ENCODE results near the gene CBFA2T3.

Gene CBFA2T3

DNA sequence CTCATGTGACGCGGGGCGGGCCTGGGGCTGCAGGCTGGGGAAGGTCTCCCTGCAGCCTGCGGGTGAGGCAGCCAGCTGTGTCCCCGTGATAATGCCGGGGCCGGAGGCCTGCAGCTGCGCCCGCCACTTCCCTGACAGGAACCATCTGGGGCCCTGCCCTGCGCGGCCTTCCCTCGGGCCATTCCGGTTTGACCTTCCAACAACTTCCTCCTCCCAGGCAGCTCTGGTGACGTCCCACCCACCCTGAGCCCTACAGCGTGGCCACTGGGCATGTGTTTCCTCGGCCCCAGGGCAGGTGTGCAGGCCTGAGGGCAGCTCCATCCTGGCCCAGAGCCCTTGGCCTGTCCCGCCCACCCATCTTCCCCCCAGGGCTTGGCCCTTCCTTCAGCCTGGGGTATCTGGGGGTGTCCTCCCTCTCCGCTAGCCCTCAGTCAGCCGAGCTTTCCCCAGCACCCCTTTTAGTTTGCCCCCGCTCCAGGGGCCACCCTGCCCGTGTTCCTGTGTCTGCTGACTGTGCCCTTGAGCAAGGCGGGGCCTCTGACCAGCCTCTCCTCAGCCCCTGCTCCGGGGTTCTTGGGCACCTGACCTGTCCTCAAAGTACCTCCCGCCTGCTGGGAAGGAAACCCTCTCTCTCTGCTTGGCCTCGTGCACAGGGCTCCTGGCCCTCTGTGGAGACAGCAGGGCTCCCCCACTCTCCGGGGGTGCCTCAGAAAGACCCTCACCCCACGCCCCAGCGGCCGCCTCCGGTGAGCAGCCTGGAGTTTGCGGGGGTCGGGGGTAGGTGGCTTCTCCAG lies at the start of gene CBFA2T3:
Gene CBFA2T3, minus strand, starts transcription at position 190 of the 794 bp plus-strand sequence. CDS start 400 bp downstream, outside the sequence.
- peak within 1 kb of the TSS; percentile 30; the same call in 1 of the 2 replicates for H3K9ac ChIP-seq (ENCODE audit: low read depth, low read length)
- H3K27ac ChIP-seq (ENCODE audit: low read length) = peak within 1 kb of the TSS; percentile 63
- H3K36me3 ChIP-seq (ENCODE audit: insufficient read depth, low read length) = no peaks in the 10 kb centered on the region
- no peak within 1 kb of the TSS for H2AFZ ChIP-seq (ENCODE audit: low read depth, low read length)
- H4K20me1 ChIP-seq (ENCODE audit: insufficient read depth, low read length) = no peaks in the 10 kb centered on the region; the same call in 1 of the 2 replicates
- no peaks in the 10 kb centered on the region for H3K9me3 ChIP-seq (ENCODE audit: insufficient read depth, low read length, severe bottlenecking)
- peaks cover 18% of the 10 kb centered on the region for H3K4me1 ChIP-seq (ENCODE audit: insufficient read depth, low read length)
- no peaks in the 10 kb centered on the region for H3K27me3 ChIP-seq (ENCODE audit: insufficient read depth, low read length, poor library complexity)
- ATAC-seq (ENCODE audit: insufficient read depth, low read depth) (no peak), DNase-seq (no peak)
- TF ChIP-seq, protein P1, sequence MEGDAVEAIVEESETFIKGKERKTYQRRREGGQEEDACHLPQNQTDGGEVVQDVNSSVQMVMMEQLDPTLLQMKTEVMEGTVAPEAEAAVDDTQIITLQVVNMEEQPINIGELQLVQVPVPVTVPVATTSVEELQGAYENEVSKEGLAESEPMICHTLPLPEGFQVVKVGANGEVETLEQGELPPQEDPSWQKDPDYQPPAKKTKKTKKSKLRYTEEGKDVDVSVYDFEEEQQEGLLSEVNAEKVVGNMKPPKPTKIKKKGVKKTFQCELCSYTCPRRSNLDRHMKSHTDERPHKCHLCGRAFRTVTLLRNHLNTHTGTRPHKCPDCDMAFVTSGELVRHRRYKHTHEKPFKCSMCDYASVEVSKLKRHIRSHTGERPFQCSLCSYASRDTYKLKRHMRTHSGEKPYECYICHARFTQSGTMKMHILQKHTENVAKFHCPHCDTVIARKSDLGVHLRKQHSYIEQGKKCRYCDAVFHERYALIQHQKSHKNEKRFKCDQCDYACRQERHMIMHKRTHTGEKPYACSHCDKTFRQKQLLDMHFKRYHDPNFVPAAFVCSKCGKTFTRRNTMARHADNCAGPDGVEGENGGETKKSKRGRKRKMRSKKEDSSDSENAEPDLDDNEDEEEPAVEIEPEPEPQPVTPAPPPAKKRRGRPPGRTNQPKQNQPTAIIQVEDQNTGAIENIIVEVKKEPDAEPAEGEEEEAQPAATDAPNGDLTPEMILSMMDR (IDR thresholded peaks at IDR 0.05; ENCODE audit: borderline replicate concordance, extremely low read depth, low read length, poor library complexity, severe bottlenecking) = no peak
- TF ChIP-seq EZH2 (IDR thresholded peaks at IDR 0.05; ENCODE audit: borderline replicate concordance, low read depth, low read length, severe bottlenecking) = no peak
- H3K4me2 ChIP-seq (ENCODE audit: insufficient read depth, low read length) = no peak within 1 kb of the TSS
- H3K4me3 ChIP-seq (ENCODE audit: low read depth in 1 of 2, low read length in 2 of 2) = no peak within 1 kb of the TSS
- H3K79me2 ChIP-seq (ENCODE audit: insufficient read depth, low read length) = no peaks in the 10 kb centered on the region

DNA sequence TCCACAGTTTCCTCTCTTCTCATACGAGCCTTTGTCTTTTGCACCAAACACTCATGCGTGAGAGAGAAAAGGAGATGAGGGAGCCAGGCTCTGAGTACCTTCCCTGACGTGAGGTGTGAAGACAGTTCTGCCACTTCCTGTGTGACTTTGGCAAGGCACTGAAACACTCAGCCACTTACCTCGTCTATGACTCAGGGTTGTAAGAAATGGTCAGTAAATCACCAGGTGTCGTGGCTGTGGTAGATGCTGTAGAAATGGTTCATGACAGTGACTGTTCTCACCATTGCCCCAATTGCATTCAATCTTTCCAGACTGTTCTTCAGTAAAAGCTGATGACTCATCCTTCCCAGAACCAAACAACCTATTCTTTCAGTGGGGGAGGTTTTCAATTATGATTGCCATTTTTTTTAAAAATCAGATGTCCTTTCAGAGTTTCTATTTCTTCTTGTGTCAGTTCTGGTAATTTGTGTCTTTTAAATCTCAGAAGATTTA lies 49.2 kb upstream of the CBFA2T3 start:
- ATAC-seq (ENCODE audit: insufficient read depth, low read depth) (peak; percentile 67), DNase-seq (peak; percentile 39)
- TF ChIP-seq EZH2 (IDR thresholded peaks at IDR 0.05; ENCODE audit: borderline replicate concordance, low read depth, low read length, severe bottlenecking) = no peak
- TF ChIP-seq, protein P1 (IDR thresholded peaks at IDR 0.05; ENCODE audit: borderline replicate concordance, extremely low read depth, low read length, poor library complexity, severe bottlenecking) = no peak
- Histone ChIP-seq H3K4me2 (ENCODE audit: insufficient read depth, low read length) (no peak overlapping the region), H3K79me2 (ENCODE audit: insufficient read depth, low read length) (no peaks in the 10 kb centered on the region), H4K20me1 (ENCODE audit: insufficient read depth, low read length) (no peaks in the 10 kb centered on the region), H3K4me3 (ENCODE audit: low read depth in 1 of 2, low read length in 2 of 2) (no peak overlapping the region), H3K9ac (ENCODE audit: low read depth, low read length) (no peak overlapping the region), H3K27ac (ENCODE audit: low read length) (no peak overlapping the region), H2AFZ (ENCODE audit: low read depth, low read length) (no peak overlapping the region), H3K9me3 (ENCODE audit: insufficient read depth, low read length, severe bottlenecking) (peaks cover 16% of the 10 kb centered on the region), H3K36me3 (ENCODE audit: insufficient read depth, low read length) (no peaks in the 10 kb centered on the region), H3K27me3 (ENCODE audit: insufficient read depth, low read length, poor library complexity) (no peaks in the 10 kb centered on the region), H3K4me1 (ENCODE audit: insufficient read depth, low read length) (peaks cover 3% of the 10 kb centered on the region)

DNA sequence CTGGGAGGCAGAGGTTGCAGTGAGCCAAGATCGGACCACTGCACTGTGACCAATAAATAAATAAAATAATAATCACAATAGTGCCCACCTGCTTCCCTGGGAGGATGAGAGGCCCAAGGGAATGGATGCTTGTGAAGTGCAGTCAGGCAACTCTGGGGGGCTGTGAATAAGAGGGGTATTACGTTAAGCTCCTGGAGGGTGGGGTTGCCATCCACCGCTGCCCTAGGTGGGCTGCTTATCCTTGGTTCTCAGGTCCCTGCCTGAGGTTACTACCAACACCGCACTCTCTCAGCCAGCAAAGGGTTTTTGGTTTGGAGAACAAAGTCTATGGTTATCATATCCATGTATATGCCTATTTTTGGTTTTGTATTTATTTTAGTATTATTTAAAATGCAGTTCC lies 48.6 kb upstream of the CBFA2T3 start:
- H3K4me3 ChIP-seq (ENCODE audit: low read depth in 1 of 2, low read length in 2 of 2) = no peak overlapping the region
- no peak overlapping the region for H3K27ac ChIP-seq (ENCODE audit: low read length)
- no peaks in the 10 kb centered on the region for H3K36me3 ChIP-seq (ENCODE audit: insufficient read depth, low read length)
- H4K20me1 ChIP-seq (ENCODE audit: insufficient read depth, low read length) = no peaks in the 10 kb centered on the region
- no peak for ATAC-seq (ENCODE audit: insufficient read depth, low read depth)
- DNase-seq = no peak
- H3K79me2 ChIP-seq (ENCODE audit: insufficient read depth, low read length) = no peaks in the 10 kb centered on the region
- H3K9ac ChIP-seq (ENCODE audit: low read depth, low read length) = no peak overlapping the region
- H3K4me2 ChIP-seq (ENCODE audit: insufficient read depth, low read length) = no peak overlapping the region
- no peaks in the 10 kb centered on the region for H3K4me1 ChIP-seq (ENCODE audit: insufficient read depth, low read length)
- no peak overlapping the region for H2AFZ ChIP-seq (ENCODE audit: low read depth, low read length)
- TF ChIP-seq, protein P1 (IDR thresholded peaks at IDR 0.05; ENCODE audit: borderline replicate concordance, extremely low read depth, low read length, poor library complexity, severe bottlenecking) = no peak
- no peak for TF ChIP-seq EZH2 (IDR thresholded peaks at IDR 0.05; ENCODE audit: borderline replicate concordance, low read depth, low read length, severe bottlenecking)
- no peaks in the 10 kb centered on the region for H3K27me3 ChIP-seq (ENCODE audit: insufficient read depth, low read length, poor library complexity)
- peaks cover 16% of the 10 kb centered on the region for H3K9me3 ChIP-seq (ENCODE audit: insufficient read depth, low read length, severe bottlenecking)

Measured in DND-41 (cell line).